WTC11 (cell line): Measurements from ENCODE around the gene APOLD1. TPM values are rescaled to one million over a fixed set of nuclear protein-coding genes. Genes with fewer than 3 reads are reported as not detected.

ENCODE experiments used
- ATAC-seq: fragments of 200-7000 bp; cut with Tn5 transposase; 2 replicates; pipeline ENCODE4 v1.10.0; 2021; ENCODE audit warnings: mild to moderate bottlenecking, moderate library complexity
- CTCF ChIA-PET: fragments of 300-600 bp; sonication (Branson Sonifier 250); formaldehyde crosslinking; loops from one replicate; lab custom pipeline; 2021; ENCODE audit warnings: antibody characterized with exemption; lab: Charles Lee
- POLR2A ChIA-PET: fragments of 350-600 bp; sonication (Branson Sonifier 250); formaldehyde crosslinking; loops from one replicate; lab custom pipeline; 2021; ENCODE audit warnings: antibody characterized with exemption; lab: Charles Lee
- DNase-seq: peaks from one replicate; pipeline ENCODE4 v3.0.0; 2021; ENCODE audit warnings: low spot score
- H3K27ac Mint-ChIP-seq: 2 replicates; pipeline ENCODE4 v1.8.0; 2021; ENCODE audit warnings: mixed read lengths
- H3K27me3 Mint-ChIP-seq: 2 replicates; pipeline ENCODE4 v1.8.0; 2021; ENCODE audit warnings: low read depth, mild to moderate bottlenecking, moderate library complexity, mixed read lengths
- H3K36me3 Mint-ChIP-seq: 2 replicates; pipeline ENCODE4 v1.8.0; 2021; ENCODE audit warnings: mixed read lengths
- H3K4me1 Mint-ChIP-seq: 2 replicates; pipeline ENCODE4 v1.8.0; 2022; ENCODE audit warnings: mixed read lengths
- H3K4me3 Mint-ChIP-seq: 2 replicates; pipeline ENCODE4 v1.8.0; 2021; ENCODE audit warnings: mild to moderate bottlenecking, moderate library complexity, mixed read lengths
- H3K9me3 Mint-ChIP-seq: 2 replicates; pipeline ENCODE4 v1.8.0; 2021; ENCODE audit warnings: mixed read lengths
- AFF4 ChIP-seq: sonication (generic); formaldehyde crosslinking; IDR thresholded peaks from 2 replicates; pipeline ENCODE4 v1.8.1; 2023; ENCODE audit warnings: mild to moderate bottlenecking, missing genetic modification reagents, borderline replicate concordance
- ATF6 ChIP-seq: sonication (generic); formaldehyde crosslinking; IDR thresholded peaks from 2 replicates; pipeline ENCODE4 v1.8.1; 2023; ENCODE audit warnings: mild to moderate bottlenecking, missing genetic modification reagents
- CTCF ChIP-seq: fragments of 200-600 bp; IDR thresholded peaks from 2 replicates; pipeline ENCODE4 v1.8.0; 2022; ENCODE audit warnings: antibody characterized with exemption
- E2F1 ChIP-seq: sonication (generic); formaldehyde crosslinking; IDR thresholded peaks from 2 replicates; pipeline ENCODE4 v1.8.0; 2022; ENCODE audit warnings: mild to moderate bottlenecking, missing genetic modification reagents
- E2F4 ChIP-seq: sonication (generic); formaldehyde crosslinking; IDR thresholded peaks from 2 replicates; pipeline ENCODE4 v1.8.1; 2022; ENCODE audit warnings: low read depth, mild to moderate bottlenecking, moderate library complexity, missing genetic modification reagents, borderline replicate concordance
- ELF4 ChIP-seq: sonication (generic); formaldehyde crosslinking; IDR thresholded peaks from 2 replicates; pipeline ENCODE4 v1.8.1; 2022; ENCODE audit warnings: low read depth, mild to moderate bottlenecking, moderate library complexity, missing genetic modification reagents
- EMX1 ChIP-seq: fragments of 250-450 bp; sonication (Bioruptor Pico); IDR thresholded peaks from 2 replicates; pipeline ENCODE4 v1.8.0; 2021; ENCODE audit warnings: mild to moderate bottlenecking
- ESRRA ChIP-seq: sonication (generic); formaldehyde crosslinking; IDR thresholded peaks from 2 replicates; pipeline ENCODE4 v1.8.1; 2022; ENCODE audit warnings: mild to moderate bottlenecking, missing genetic modification reagents, borderline replicate concordance
- ETV6 ChIP-seq: sonication (generic); formaldehyde crosslinking; IDR thresholded peaks from 2 replicates; pipeline ENCODE4 v1.8.1; 2022; ENCODE audit warnings: mild to moderate bottlenecking, missing genetic modification reagents
- GRHL2 ChIP-seq: fragments of 250-450 bp; sonication (Bioruptor Pico); IDR thresholded peaks from 2 replicates; pipeline ENCODE4 v1.8.0; 2022; ENCODE audit warnings: mild to moderate bottlenecking, moderate library complexity; ENCODE audit not compliant: insufficient replicate concordance, severe bottlenecking
- HMGA2 ChIP-seq: fragments of 250-450 bp; sonication (Bioruptor Pico); IDR thresholded peaks from 2 replicates; pipeline ENCODE4 v1.4.0; 2021; ENCODE audit warnings: mild to moderate bottlenecking, moderate library complexity
- IRF1 ChIP-seq: sonication (generic); formaldehyde crosslinking; IDR thresholded peaks from 2 replicates; pipeline ENCODE4 v1.8.0; 2023; ENCODE audit warnings: missing genetic modification reagents
- IRF2 ChIP-seq: sonication (generic); formaldehyde crosslinking; IDR thresholded peaks from 2 replicates; pipeline ENCODE4 v1.8.0; 2022; ENCODE audit warnings: low read depth, missing genetic modification reagents, borderline replicate concordance
- MLX ChIP-seq: sonication (generic); formaldehyde crosslinking; IDR thresholded peaks from 2 replicates; pipeline ENCODE4 v1.8.1; 2023; ENCODE audit warnings: mild to moderate bottlenecking, missing genetic modification reagents, moderate library complexity
- NFE2L1 ChIP-seq: sonication (generic); formaldehyde crosslinking; IDR thresholded peaks from 2 replicates; pipeline ENCODE4 v1.8.1; 2023; ENCODE audit warnings: missing genetic modification reagents
- NFYB ChIP-seq: sonication (generic); formaldehyde crosslinking; conservative IDR thresholded peaks from 2 replicates; pipeline ENCODE4 v1.8.0; 2022; ENCODE audit warnings: low read depth, missing genetic modification reagents
- NR1H2 ChIP-seq: sonication (generic); formaldehyde crosslinking; IDR thresholded peaks from 2 replicates; pipeline ENCODE4 v1.9.0; 2021; ENCODE audit warnings: mild to moderate bottlenecking, moderate library complexity, missing genetic modification reagents
- ZMAT4 ChIP-seq: fragments of 250-450 bp; sonication (Bioruptor Pico); IDR thresholded peaks from 2 replicates; pipeline ENCODE4 v1.9.0; 2021; ENCODE audit warnings: mild to moderate bottlenecking
- ZNF232 ChIP-seq: sonication (generic); formaldehyde crosslinking; IDR thresholded peaks from 2 replicates; pipeline ENCODE4 v1.8.0; 2022; ENCODE audit warnings: mild to moderate bottlenecking, missing genetic modification reagents
- ZNF423 ChIP-seq: fragments of 250-450 bp; sonication (Bioruptor Pico); IDR thresholded peaks from 2 replicates; pipeline ENCODE4 v2.1.2; 2022; ENCODE audit warnings: mild to moderate bottlenecking, moderate library complexity
- ZNF512 ChIP-seq: sonication (generic); formaldehyde crosslinking; IDR thresholded peaks from 2 replicates; pipeline ENCODE4 v1.8.1; 2022; ENCODE audit warnings: missing genetic modification reagents, borderline replicate concordance
- total RNA-seq: library from RNA; stranded (reverse); gene quantifications from 3 replicates; pipeline ENCODE4 v1.2.3, GENCODE V29; 2021

APOLD1 gene
- total RNA-seq, 1 experiment from 2014 or later = 0.44 TPM

GRCh38 chr12:12788675-12789368 is 3.4 kb downstream of the APOLD1 start:
- POLR2A ChIA-PET = no interaction called here
- Mint-ChIP-seq H3K36me3 (no peaks in the 10 kb centered on the region), H3K27me3 (peaks cover 42% of the 10 kb centered on the region), H3K4me3 (no peak overlapping the region), H3K9me3 (0 out of 2 replicates have a peak, but pooled peaks cover 3% of the 10 kb centered on the region), H3K4me1 (peaks cover 44% of the 10 kb centered on the region), H3K27ac (0 out of 2 replicates have a peak overlapping the region, but pooled peaks have one; percentile 31)
- DNase-seq (peak; percentile 54), ATAC-seq (peak; percentile 62)
- TF ChIP-seq IRF1 (CRISPR knock-in tag) (no peak), CTCF (peak; percentile 64), HMGA2 (CRISPR knock-in tag) (peak; percentile 89), E2F4 (CRISPR knock-in tag) (no peak), NFE2L1 (CRISPR knock-in tag) (no peak), IRF2 (CRISPR knock-in tag) (no peak), AFF4 (CRISPR knock-in tag) (no peak), ETV6 (CRISPR knock-in tag) (no peak), ELF4 (CRISPR knock-in tag) (no peak)
- CTCF ChIA-PET = interaction anchor here (0.8 to 3.5 kb wide), 9 partner anchors 14 to 210 kb away, joined by 3 to 16 read pairs (median 6); no protein-coding TSS in a partner anchor

- no peak overlapping the region for H3K27ac Mint-ChIP-seq
- DNase-seq (no peak), ATAC-seq (no peak)
- no peak overlapping the region for H3K4me3 Mint-ChIP-seq
- CTCF ChIA-PET = no interaction called here
- no peaks in the 10 kb centered on the region for H3K36me3 Mint-ChIP-seq
- H3K9me3 Mint-ChIP-seq = no peaks in the 10 kb centered on the region
- H3K27me3 Mint-ChIP-seq = peaks cover 25% of the 10 kb centered on the region
- POLR2A ChIA-PET = no interaction called here
- H3K4me1 Mint-ChIP-seq = peaks cover 26% of the 10 kb centered on the region
- TF ChIP-seq ZNF232 (no peak), NR1H2 (CRISPR knock-in tag) (no peak), E2F1 (no peak), ZMAT4 (CRISPR knock-in tag) (no peak), ZNF512 (CRISPR knock-in tag) (no peak), ESRRA (CRISPR knock-in tag) (no peak), EMX1 (no peak), ATF6 (CRISPR knock-in tag) (no peak), GRHL2 (CRISPR knock-in tag) (no peak), ZNF423 (CRISPR knock-in tag) (no peak), NFYB (CRISPR knock-in tag) (no peak), MLX (CRISPR knock-in tag) (no peak)
Observed at GRCh38 chr12:12790956-12791355, 5.5 kb downstream of the APOLD1 start.
